Loucy (cell line): Measurements from ENCODE around the gene CDCA3.

Experiments
- H2AFZ ChIP-seq: fragments of 200-600 bp; sonication (generic); 2 replicates; pipeline ENCODE4 v1.6.0; 2016; ENCODE audit warnings: antibody characterized with exemption, mild to moderate bottlenecking, low read length, moderate library complexity
- H3F3A ChIP-seq: fragments of 200-600 bp; 2 replicates; pipeline ENCODE4 v1.6.0; 2016; ENCODE audit warnings: antibody characterized with exemption, low read depth, mild to moderate bottlenecking
- H3K27me3 ChIP-seq: fragments of 200-600 bp; sonication (generic); 2 replicates; pipeline ENCODE4 v1.6.1; 2014; ENCODE audit warnings: low read length, mild to moderate bottlenecking; ENCODE audit not compliant: insufficient read depth, poor library complexity, severe bottlenecking
- H3K36me3 ChIP-seq: fragments of 200-600 bp; sonication (generic); 2 replicates; pipeline ENCODE4 v1.6.1; 2016; ENCODE audit warnings: low read length; ENCODE audit not compliant: insufficient read depth
- H3K4me1 ChIP-seq: fragments of 200-600 bp; sonication (generic); 2 replicates; pipeline ENCODE4 v1.5.1; 2014; ENCODE audit warnings: low read length, mild to moderate bottlenecking; ENCODE audit not compliant: insufficient read depth, poor library complexity, severe bottlenecking
- H3K4me2 ChIP-seq: fragments of 200-600 bp; sonication (generic); 2 replicates; pipeline ENCODE4 v1.6.0; 2014; ENCODE audit warnings: antibody characterized with exemption, low read length, low read depth, mild to moderate bottlenecking; ENCODE audit not compliant: poor library complexity, severe bottlenecking
- H3K4me3 ChIP-seq: fragments of 200-600 bp; sonication (generic); 2 replicates; pipeline ENCODE4 v1.5.1; 2014; ENCODE audit warnings: low read length, mild to moderate bottlenecking, mixed read lengths; ENCODE audit not compliant: poor library complexity, severe bottlenecking
- H3K79me2 ChIP-seq: fragments of 200-600 bp; sonication (generic); 2 replicates; pipeline ENCODE4 v1.6.1; 2014; ENCODE audit warnings: low read length; ENCODE audit not compliant: insufficient read depth
- H3K9ac ChIP-seq: fragments of 200-600 bp; sonication (generic); 2 replicates; pipeline ENCODE4 v1.6.0; 2014; ENCODE audit warnings: mild to moderate bottlenecking, low read depth, low read length, moderate library complexity; ENCODE audit not compliant: poor library complexity, severe bottlenecking
- H3K9me2 ChIP-seq: fragments of 200-600 bp; sonication (generic); replicated peaks from 2 replicates; pipeline ENCODE4 v1.6.1; 2016; ENCODE audit warnings: low read depth, low read length, mixed read lengths
- H3K9me3 ChIP-seq: fragments of 200-600 bp; sonication (generic); 2 replicates; pipeline ENCODE4 v1.6.1; 2014; ENCODE audit warnings: mild to moderate bottlenecking, antibody characterized with exemption, low read length, low read depth; ENCODE audit not compliant: insufficient read depth
- H4K20me1 ChIP-seq: fragments of 200-600 bp; sonication (generic); 2 replicates; pipeline ENCODE4 v1.6.0; 2014; ENCODE audit warnings: antibody characterized with exemption, low read length, mild to moderate bottlenecking; ENCODE audit not compliant: insufficient read depth, poor library complexity, severe bottlenecking
- CTCF ChIP-seq: fragments of 200-600 bp; sonication (generic); conservative IDR thresholded peaks from 2 replicates; pipeline ENCODE4 v1.5.1; 2014; ENCODE audit warnings: mild to moderate bottlenecking, antibody characterized with exemption, low read length
- EZH2phosphoT487 ChIP-seq: fragments of 200-600 bp; IDR thresholded peaks from 2 replicates; pipeline ENCODE4 v1.6.1; 2018; ENCODE audit warnings: antibody characterized with exemption, mild to moderate bottlenecking, moderate library complexity, borderline replicate concordance

Gene CDCA3

GRCh38 chr12:6869049-6870021, 18.2 kb upstream of the CDCA3 start:
- peaks cover 63% of the 10 kb centered on the region for H3K79me2 ChIP-seq
- H3K4me1 ChIP-seq, result peaks cover 38% of the 10 kb centered on the region
- H3K9me2 ChIP-seq, result no peaks in the 10 kb centered on the region
- H2AFZ ChIP-seq, result no peak overlapping the region
- H3F3A ChIP-seq, result peaks cover 5% of the 10 kb centered on the region; the same call in 1 of the 2 replicates
- peaks cover 51% of the 10 kb centered on the region for H4K20me1 ChIP-seq
- H3K27me3 ChIP-seq, result peaks cover 4% of the 10 kb centered on the region
- peak overlapping the region; percentile 98 for H3K4me2 ChIP-seq
- no peaks in the 10 kb centered on the region for H3K9me3 ChIP-seq
- peak overlapping the region; percentile 97 for H3K9ac ChIP-seq
- TF ChIP-seq EZH2phosphoT487, result no peak
- peak; percentile 80 for TF ChIP-seq CTCF
- H3K36me3 ChIP-seq, result peaks cover 36% of the 10 kb centered on the region; the same call in 1 of the 2 replicates
- H3K4me3 ChIP-seq, result peak overlapping the region; percentile 94

GRCh38 chr12:6868211-6869048, 17.3 kb upstream of the CDCA3 start:
- Histone ChIP-seq H3K4me1 (peaks cover 38% of the 10 kb centered on the region), H3K9me2 (no peaks in the 10 kb centered on the region), H4K20me1 (peaks cover 51% of the 10 kb centered on the region), H3K9me3 (no peaks in the 10 kb centered on the region), H3K79me2 (peaks cover 58% of the 10 kb centered on the region), H3K4me3 (peak overlapping the region; percentile 94), H3K9ac (peak overlapping the region; percentile 97), H3K4me2 (peak overlapping the region; percentile 98), H2AFZ (no peak overlapping the region), H3F3A (peaks cover 5% of the 10 kb centered on the region; the same call in 1 of the 2 replicates), H3K36me3 (peaks cover 45% of the 10 kb centered on the region; the same call in 1 of the 2 replicates), H3K27me3 (peaks cover 4% of the 10 kb centered on the region)
- TF ChIP-seq CTCF (peak; percentile 42), EZH2phosphoT487 (no peak)

- peaks cover 54% of the 10 kb centered on the region for H3K79me2 ChIP-seq
- peak within 1 kb of the TSS; percentile 98 for H3K4me2 ChIP-seq
- no peaks in the 10 kb centered on the region for H3K9me3 ChIP-seq
- H3K27me3 ChIP-seq, result peaks cover 4% of the 10 kb centered on the region
- H3K36me3 ChIP-seq, result peaks cover 53% of the 10 kb centered on the region; the same call in 1 of the 2 replicates
- peaks cover 34% of the 10 kb centered on the region for H3K4me1 ChIP-seq
- peak within 1 kb of the TSS; percentile 94 for H3K4me3 ChIP-seq
- peaks cover 5% of the 10 kb centered on the region; the same call in 1 of the 2 replicates for H3F3A ChIP-seq
- H4K20me1 ChIP-seq, result peaks cover 46% of the 10 kb centered on the region
- TF ChIP-seq CTCF (no peak), EZH2phosphoT487 (no peak)
- peak within 1 kb of the TSS; percentile 97 for H3K9ac ChIP-seq
- no peaks in the 10 kb centered on the region for H3K9me2 ChIP-seq
- peak within 1 kb of the TSS; percentile 76 for H2AFZ ChIP-seq
Measured at GRCh38 chr12:6867413-6868210, 16.5 kb upstream of the CDCA3 start, which contains the start of gene TPI1. TSS of gene TPI1 (plus strand) at chr12:6867531. CDS start at chr12:6867567, 36 bp downstream.
